ENCODE data around the gene MFAP2.

MFAP2 gene

GRCh38 chr1:17007121-17007520 lies 26.7 kb upstream of the MFAP2 start:
- DNase-seq: no peak

- DNase-seq: no peak
Measured at GRCh38 chr1:17005365-17005740, 24.9 kb upstream of the MFAP2 start.

- no peak for DNase-seq
Measured at GRCh38 chr1:17004466-17005364, 24.3 kb upstream of the MFAP2 start.

- DNase-seq: no peak
Measured at GRCh38 chr1:17002524-17002902, 22.1 kb upstream of the MFAP2 start.

- no peak for DNase-seq
Measured at GRCh38 chr1:17001760-17002523, 21.5 kb upstream of the MFAP2 start.

- no peak for DNase-seq
Measured at GRCh38 chr1:16999863-17000262, 19.4 kb upstream of the MFAP2 start.

- no peak for DNase-seq
Measured at GRCh38 chr1:16998589-16998988, 18.2 kb upstream of the MFAP2 start.

GRCh38 chr1:16996845-16997244 lies 16.4 kb upstream of the MFAP2 start:
- no peak for DNase-seq

- no peak for DNase-seq
Measured at GRCh38 chr1:16993521-16994038, 13.2 kb upstream of the MFAP2 start.

- DNase-seq: no peak
Measured at GRCh38 chr1:16992675-16993074, 12.3 kb upstream of the MFAP2 start.

- no peak for DNase-seq
Measured at GRCh38 chr1:16992102-16992501, 11.7 kb upstream of the MFAP2 start.

GRCh38 chr1:16991571-16991970 lies 11.2 kb upstream of the MFAP2 start:
- no peak for DNase-seq

- DNase-seq: no peak
Measured at GRCh38 chr1:16989676-16990391, 9.4 kb upstream of the MFAP2 start.

- DNase-seq: no peak
Measured at GRCh38 chr1:16988210-16988609, 7.8 kb upstream of the MFAP2 start.

GRCh38 chr1:16986962-16987361 lies 6.5 kb upstream of the MFAP2 start:
- DNase-seq: no peak

- DNase-seq: no peak
Measured at GRCh38 chr1:16986560-16986959, 6.1 kb upstream of the MFAP2 start.

- DNase-seq: no peak
Measured at GRCh38 chr1:16986113-16986512, 5.7 kb upstream of the MFAP2 start.

GRCh38 chr1:16984717-16985116 lies 4.3 kb upstream of the MFAP2 start:
- no peak for DNase-seq

GRCh38 chr1:16983649-16984048 lies 3.2 kb upstream of the MFAP2 start:
- no peak for DNase-seq

GRCh38 chr1:16982902-16983301 lies 2.5 kb upstream of the MFAP2 start:
- no peak for DNase-seq

- DNase-seq: no peak
Measured at GRCh38 chr1:16981269-16981849, 939 bp upstream of the MFAP2 start.

GRCh38 chr1:16979475-16980327 lies 719 bp downstream of the MFAP2 start:
- no peak for DNase-seq
